Endothelial cell (in vitro differentiated cells): Measurements from ENCODE around the gene LRRC27. TPM values are rescaled to one million over a fixed set of nuclear protein-coding genes. Genes with fewer than 3 reads are reported as not detected.

ENCODE experiments used
- DNase-seq: peaks from one replicate; pipeline ENCODE4 v3.0.0; 2021; ENCODE audit warnings: low spot score
- H3K27ac Mint-ChIP-seq: one replicate; pipeline ENCODE4 v1.8.0; 2021; ENCODE audit warnings: mixed read lengths, inconsistent platforms; ENCODE audit not compliant: unreplicated experiment
- H3K27me3 Mint-ChIP-seq: one replicate; pipeline ENCODE4 v1.8.0; 2021; ENCODE audit warnings: mild to moderate bottlenecking, moderate library complexity, mixed read lengths, inconsistent platforms; ENCODE audit not compliant: unreplicated experiment
- H3K36me3 Mint-ChIP-seq: one replicate; pipeline ENCODE4 v1.8.0; 2021; ENCODE audit warnings: mild to moderate bottlenecking, low read depth, mixed read lengths, inconsistent platforms; ENCODE audit not compliant: unreplicated experiment
- H3K4me1 Mint-ChIP-seq: one replicate; pipeline ENCODE4 v1.8.0; 2021; ENCODE audit warnings: mild to moderate bottlenecking, mixed read lengths, inconsistent platforms; ENCODE audit not compliant: unreplicated experiment
- H3K4me3 Mint-ChIP-seq: one replicate; pipeline ENCODE4 v1.8.0; 2021; ENCODE audit warnings: mild to moderate bottlenecking, mixed read lengths, inconsistent platforms; ENCODE audit not compliant: unreplicated experiment
- H3K9me3 Mint-ChIP-seq: one replicate; pipeline ENCODE4 v1.8.0; 2021; ENCODE audit warnings: mixed read lengths, inconsistent platforms; ENCODE audit not compliant: unreplicated experiment
- CTCF ChIP-seq: fragments of 200-600 bp; sonication (generic); IDR thresholded peaks from one replicate; pipeline ENCODE4 v1.5.0; 2021; ENCODE audit warnings: antibody characterized with exemption; ENCODE audit not compliant: unreplicated experiment
- total RNA-seq: library from RNA; stranded (reverse); fragmentation: NEBNext Ultra II Directional; extraction: Animal tissue kit (Norgen Biotek cat#: 25700); gene quantifications from one replicate; pipeline ENCODE4 v1.2.1, GENCODE V29; 2021; ENCODE audit not compliant: unreplicated experiment

Gene LRRC27
- total RNA-seq, 1 donor from 2014 or later: 11.1 TPM

- Mint-ChIP-seq H3K36me3 (peaks cover 8% of the 10 kb centered on the region), H3K27me3 (peaks cover 13% of the 10 kb centered on the region), H3K27ac (no peak overlapping the region), H3K9me3 (no peaks in the 10 kb centered on the region), H3K4me1 (peaks cover 4% of the 10 kb centered on the region), H3K4me3 (no peak overlapping the region)
- DNase-seq: no peak
- TF ChIP-seq CTCF: no peak
Measured at GRCh38 chr10:132419538-132420468, 87.8 kb downstream of the LRRC27 start.

DNA sequence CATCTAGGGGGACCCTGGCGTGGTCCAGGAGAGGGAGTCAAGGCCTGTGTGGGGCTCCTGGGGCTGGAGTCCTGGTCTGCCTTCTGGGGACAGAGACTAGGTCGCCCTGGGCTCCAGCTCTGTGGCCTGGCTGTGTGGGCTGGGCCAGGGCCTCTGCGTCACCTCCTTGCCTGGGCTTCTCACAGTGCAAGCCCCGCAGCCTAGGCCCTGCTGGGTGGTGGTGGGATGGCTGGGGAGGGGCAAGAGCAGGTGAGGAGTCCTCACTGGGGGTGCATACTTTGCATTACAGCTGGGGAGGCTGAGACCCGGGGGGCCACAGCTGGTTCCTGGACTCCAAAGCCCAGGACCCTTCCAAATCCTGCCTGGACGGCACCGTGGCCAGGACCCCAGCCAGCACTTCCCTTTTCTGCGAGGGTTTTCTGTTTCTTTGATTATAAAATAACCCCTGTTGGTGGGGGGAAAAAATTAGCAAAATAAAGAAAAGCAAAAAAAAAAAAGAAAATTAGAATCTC, 88.5 kb downstream of the LRRC27 start:
- Mint-ChIP-seq H3K27me3 (peaks cover 11% of the 10 kb centered on the region), H3K9me3 (no peaks in the 10 kb centered on the region), H3K36me3 (peaks cover 1% of the 10 kb centered on the region), H3K4me1 (peaks cover 4% of the 10 kb centered on the region), H3K4me3 (no peak overlapping the region), H3K27ac (no peak overlapping the region)
- no peak for TF ChIP-seq CTCF
- DNase-seq: no peak

GRCh38 chr10:132420981-132421846, 89.2 kb downstream of the LRRC27 start:
- Mint-ChIP-seq H3K27me3 (peaks cover 11% of the 10 kb centered on the region), H3K9me3 (no peaks in the 10 kb centered on the region), H3K27ac (no peak overlapping the region), H3K4me3 (no peak overlapping the region), H3K36me3 (no peaks in the 10 kb centered on the region), H3K4me1 (peaks cover 4% of the 10 kb centered on the region)
- no peak for DNase-seq
- no peak for TF ChIP-seq CTCF

DNA sequence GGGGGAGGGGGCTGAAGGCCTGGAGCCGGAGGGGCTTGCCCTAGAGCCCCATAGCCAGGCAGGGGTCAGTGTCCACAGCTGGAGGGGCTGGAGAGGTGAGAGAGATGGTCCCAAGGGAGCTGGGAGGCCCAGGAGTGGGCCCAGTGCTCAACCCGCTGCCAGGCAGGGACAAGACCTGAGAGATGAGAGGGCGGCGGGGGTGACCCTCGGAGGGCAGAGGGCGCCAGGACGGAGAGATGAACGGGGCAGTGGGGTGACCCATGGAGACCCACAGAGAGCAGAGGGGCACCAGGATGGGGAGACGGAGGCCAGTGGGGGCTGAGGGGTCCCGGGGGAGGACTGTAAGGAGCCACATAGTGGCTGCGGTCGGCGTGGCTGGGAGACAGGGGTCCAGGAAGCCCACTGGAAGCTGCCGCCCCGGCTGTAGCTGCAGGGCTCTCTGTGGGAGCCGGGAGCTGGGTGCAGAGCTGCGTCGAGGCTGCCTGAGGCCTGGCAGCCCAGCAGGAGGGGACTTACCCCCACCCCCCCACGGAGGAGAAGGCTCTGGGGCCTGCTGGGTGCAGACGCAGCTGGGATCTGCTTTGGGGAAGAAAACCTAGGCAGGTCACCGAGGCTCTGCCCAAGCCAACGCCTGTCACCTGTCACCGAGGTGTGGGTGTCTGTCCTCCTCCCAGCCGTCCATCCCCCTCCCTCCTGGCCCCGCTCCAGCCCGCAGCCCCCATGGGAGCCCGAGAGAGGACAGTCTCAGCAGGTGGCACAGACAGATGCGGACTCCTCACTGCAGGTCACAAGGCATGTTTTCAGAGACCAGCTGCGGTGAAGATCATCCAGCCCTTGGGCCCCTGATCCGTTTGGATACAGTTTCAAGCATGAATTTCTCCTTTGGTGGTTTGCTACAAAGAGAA, 90.1 kb downstream of the LRRC27 start:
- TF ChIP-seq CTCF: no peak
- no peaks in the 10 kb centered on the region for H3K9me3 Mint-ChIP-seq
- H3K4me3 Mint-ChIP-seq: no peak overlapping the region
- H3K27ac Mint-ChIP-seq: no peak overlapping the region
- H3K36me3 Mint-ChIP-seq: no peaks in the 10 kb centered on the region
- peaks cover 4% of the 10 kb centered on the region for H3K4me1 Mint-ChIP-seq
- H3K27me3 Mint-ChIP-seq: peaks cover 11% of the 10 kb centered on the region
- DNase-seq: no peak
